GM21529 (cell line): Measurements from ENCODE around the gene NRXN3.
A peak's percentile ranks its signal among the peaks of the same experiment; 100 is the strongest.
"Not testable (repeated sequence)": the region's sequence is repeated elsewhere in the genome, so short reads cannot be mapped to it uniquely, and the experiment has no call there.

Experiments
- ATAC-seq: cut with Tn5 transposase; IDR thresholded peaks from one replicate; pipeline ENCODE4 v1.9.1; 2021; ENCODE audit not compliant: unreplicated experiment

Gene NRXN3

GRCh38 chr14:78479127-78479780, 309.1 kb downstream of the NRXN3 start:
- ATAC-seq, result no peak

- no peak for ATAC-seq
Observed at GRCh38 chr14:78484028-78484427, 313.9 kb downstream of the NRXN3 start.

DNA sequence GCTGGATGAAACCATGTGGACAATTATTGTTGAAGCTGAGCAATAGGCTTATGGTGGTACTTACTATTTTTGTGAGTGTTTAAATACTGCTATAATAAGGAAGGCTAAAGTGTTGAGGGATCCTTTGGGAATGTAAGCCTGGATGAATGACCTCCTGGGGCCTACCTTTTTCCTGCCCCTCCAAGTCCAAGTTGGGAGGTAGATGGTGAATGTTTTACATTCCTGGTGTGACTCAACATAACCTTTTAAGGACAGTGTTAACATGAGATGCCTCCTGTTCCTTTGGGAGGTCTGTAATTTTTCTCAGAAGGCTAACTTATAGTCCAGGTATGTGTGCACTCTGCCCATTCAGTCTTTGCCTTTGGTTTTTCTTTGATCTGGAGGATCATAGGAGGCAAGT, 315.9 kb downstream of the NRXN3 start:
- no peak for ATAC-seq

GRCh38 chr14:78486621-78487020, 316.4 kb downstream of the NRXN3 start:
- no peak for ATAC-seq

- not testable (repeated sequence) for ATAC-seq
Observed at GRCh38 chr14:78487573-78487972, 317.4 kb downstream of the NRXN3 start.

- ATAC-seq, result no peak
Observed at GRCh38 chr14:78488938-78489337, 318.8 kb downstream of the NRXN3 start.

- no peak for ATAC-seq
Observed at GRCh38 chr14:78491048-78491447, 320.9 kb downstream of the NRXN3 start.

- ATAC-seq, result no peak
Observed at GRCh38 chr14:78498062-78498595, 328.0 kb downstream of the NRXN3 start.

DNA sequence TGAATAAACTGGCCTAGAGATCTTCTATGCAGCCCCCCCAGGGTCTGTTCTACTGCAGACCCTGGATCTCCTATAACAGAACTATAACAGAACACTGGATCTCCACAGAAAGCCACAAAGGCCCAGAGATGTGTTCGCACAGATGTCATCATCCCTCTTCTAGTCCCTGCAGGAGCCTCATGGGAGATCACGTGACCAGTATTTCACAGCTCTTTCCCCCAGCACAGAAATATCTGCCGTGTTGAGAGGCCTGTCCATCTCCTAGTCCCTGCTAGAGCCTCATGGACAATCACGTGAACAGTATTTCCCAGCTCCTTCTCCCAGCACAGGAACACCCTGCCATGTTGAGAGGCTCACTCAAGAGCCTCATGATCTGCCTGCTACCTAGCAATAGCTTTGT, 331.7 kb downstream of the NRXN3 start:
- ATAC-seq, result no peak

- ATAC-seq, result no peak
Observed at GRCh38 chr14:78508023-78508422, 337.9 kb downstream of the NRXN3 start.

GRCh38 chr14:78509516-78509915, 339.3 kb downstream of the NRXN3 start:
- no peak for ATAC-seq

DNA sequence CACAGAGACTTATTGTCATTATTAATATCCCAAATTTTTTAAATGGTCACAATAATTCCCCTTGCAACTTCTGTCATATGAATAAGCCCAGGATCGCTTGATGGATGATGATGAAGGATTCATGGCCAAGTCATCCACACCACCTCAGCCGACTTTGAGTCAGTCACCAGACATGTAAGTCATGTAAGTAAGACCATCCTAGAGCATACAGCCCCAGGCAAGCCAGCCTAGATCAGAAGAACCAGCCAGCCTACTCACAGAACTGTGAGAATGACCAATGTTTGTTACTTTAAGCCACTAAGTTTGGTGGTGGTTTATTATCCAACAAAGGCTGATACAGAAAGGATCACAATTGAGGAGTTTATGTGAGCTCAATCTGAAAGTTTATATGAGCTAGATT, 341.8 kb downstream of the NRXN3 start:
- ATAC-seq, result no peak

DNA sequence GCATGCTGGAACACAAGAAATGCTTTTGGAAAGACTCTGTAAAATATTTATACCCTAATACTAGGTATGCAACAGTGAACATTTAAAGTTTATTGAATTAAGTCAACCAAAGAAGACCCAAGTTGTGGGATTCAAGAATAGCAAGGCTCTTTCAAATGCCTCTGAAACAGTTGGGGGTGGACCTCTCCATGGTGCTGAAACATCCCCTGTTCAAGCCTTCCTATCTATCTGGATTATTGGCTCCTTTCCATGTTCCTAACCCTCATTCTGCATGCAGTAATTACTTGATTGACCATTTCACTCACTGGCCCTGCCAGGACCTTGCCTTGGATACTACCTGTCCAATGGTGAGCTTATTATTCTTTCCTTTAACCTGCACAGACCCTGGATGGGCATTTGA, 349.7 kb downstream of the NRXN3 start:
- no peak for ATAC-seq

GRCh38 chr14:78524196-78524595, 354.0 kb downstream of the NRXN3 start:
- ATAC-seq, result no peak

DNA sequence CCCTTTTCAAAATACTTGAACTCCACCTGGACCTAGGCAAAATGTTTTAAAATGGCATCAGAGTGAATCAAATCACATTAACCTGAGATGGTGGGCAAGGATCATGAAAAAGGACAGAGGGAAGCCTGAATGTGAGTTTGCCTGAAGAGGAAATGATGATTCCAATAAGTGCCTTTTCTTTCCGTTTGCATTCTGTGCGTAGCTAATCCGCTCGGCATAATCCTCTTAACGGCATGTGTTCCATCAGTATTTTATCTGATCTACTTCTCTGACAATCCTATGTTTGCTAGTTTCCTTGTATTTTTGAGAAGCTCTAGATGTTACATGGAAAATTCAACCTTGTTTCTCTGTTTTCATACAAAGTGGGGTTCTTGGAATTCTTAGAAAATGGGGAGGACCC, 354.6 kb downstream of the NRXN3 start:
- ATAC-seq, result no peak

DNA sequence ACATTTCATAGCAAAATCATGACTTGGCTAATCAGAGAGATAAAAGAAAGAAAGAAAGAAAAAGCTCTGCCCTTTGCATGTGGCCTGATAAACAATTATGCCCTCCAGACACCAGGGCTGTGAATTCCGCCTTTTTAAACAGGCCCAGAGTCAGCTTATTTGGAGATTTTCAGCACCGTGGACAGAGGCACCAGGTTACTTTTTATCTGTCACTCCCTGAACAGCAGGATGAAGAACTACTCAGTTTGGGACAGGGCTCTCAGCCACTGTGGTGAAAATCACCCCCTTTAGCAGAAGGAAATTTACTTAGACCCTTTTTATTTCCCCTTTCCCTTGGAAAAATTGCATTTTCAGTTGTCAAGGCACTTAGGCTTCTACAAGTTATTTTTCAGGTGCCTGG, 359.9 kb downstream of the NRXN3 start:
- no peak for ATAC-seq

DNA sequence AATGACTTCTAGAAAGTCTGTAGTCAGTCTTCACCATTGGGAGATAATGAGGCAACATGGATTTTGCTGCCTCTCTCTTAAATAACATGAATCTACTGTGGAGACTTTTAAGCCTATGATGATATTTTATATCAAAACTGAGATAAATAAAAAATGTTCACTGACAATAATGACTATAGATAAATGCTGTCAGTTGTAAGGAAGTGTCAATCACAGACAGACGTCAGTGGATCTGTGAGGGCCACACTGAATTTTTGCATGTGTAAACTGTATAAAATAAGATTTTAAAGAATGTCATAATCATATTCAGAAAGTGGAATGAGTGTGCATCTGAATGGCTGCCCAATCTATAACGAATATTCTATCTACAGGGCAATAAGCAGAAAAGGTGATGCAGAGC, 364.0 kb downstream of the NRXN3 start:
- ATAC-seq, result no peak

GRCh38 chr14:78535041-78535440, 364.9 kb downstream of the NRXN3 start:
- no peak for ATAC-seq

DNA sequence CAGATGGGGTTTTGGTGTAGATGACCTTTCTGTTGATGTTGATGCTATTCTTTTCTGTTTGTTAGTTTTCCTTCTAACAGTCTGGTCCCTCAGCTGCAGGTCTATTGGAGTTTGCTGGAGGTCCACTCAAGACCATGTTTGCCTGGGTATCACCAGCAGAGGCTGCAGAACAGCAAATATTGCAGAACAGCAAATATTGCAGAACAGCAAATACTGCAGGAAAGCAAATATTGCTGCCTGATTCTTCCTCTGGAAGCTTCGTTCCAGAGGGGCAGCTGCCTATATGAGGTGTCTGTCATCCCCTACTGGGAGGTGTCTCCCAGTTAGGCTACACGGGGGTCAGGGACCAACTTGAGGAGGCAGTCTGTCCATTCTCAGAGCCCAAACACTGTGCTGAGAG, 371.6 kb downstream of the NRXN3 start:
- not testable (repeated sequence) for ATAC-seq

- no peak for ATAC-seq
Observed at GRCh38 chr14:78543433-78543832, 373.3 kb downstream of the NRXN3 start.

- ATAC-seq, result no peak
Observed at GRCh38 chr14:78561074-78561473, 390.9 kb downstream of the NRXN3 start.

DNA sequence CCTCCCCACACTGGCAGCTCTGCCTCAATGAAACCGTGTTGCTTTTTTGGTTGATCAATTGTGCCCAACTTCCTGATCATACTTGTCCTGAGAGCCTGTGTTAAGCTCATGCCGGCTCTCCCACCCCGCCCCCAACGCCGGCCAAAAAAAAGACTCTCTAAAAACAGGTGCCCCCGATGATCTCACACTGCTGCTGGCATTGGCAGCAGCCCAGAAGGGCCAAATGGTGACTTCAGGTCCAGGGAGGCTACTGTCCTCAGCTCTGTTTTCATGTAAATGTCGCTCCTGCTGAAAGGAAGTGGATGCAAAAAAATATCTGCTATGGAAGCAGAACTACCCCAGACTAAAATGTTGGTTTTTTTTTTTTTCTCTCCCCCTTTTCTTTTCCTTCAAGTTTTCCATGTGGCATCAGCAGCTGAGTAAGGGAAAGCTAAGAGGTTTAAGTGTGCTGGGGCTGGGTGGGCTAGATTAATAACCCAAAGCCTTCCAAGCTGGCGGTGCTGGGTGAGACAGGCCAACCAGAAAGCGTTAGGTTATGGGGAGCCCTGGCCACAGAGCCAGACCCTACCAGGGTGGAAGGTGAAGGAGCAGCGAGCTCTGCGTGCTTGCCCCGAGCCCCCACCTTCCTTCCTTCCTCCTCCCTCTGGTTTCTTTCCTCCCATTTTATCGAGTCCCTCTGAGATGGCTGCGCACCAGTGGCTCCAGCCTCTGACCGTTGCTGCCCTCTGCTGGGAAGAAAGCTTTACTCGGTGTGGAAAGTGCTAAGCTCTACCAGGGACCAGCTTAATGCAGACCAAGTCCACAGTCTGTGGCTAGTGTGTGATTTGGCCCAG, 396.1 kb downstream of the NRXN3 start:
- ATAC-seq, result peak; percentile 97
